Type B pancreatic cell (in vitro differentiated cells): ENCODE results near the gene RGS5. TPM values are rescaled to one million over a fixed set of nuclear protein-coding genes. Genes with fewer than 3 reads are reported as not detected.

ENCODE experiments used
- DNase-seq: peaks from one replicate; pipeline ENCODE4 v3.0.0; 2021; ENCODE audit warnings: mixed read lengths; ENCODE audit not compliant: unreplicated experiment; ENCODE audit errors: extremely low spot score
- H3K27ac Mint-ChIP-seq: 2 replicates; pipeline ENCODE4 v1.8.0; 2021; ENCODE audit warnings: mild to moderate bottlenecking, mixed read lengths
- H3K27me3 Mint-ChIP-seq: 2 replicates; pipeline ENCODE4 v1.8.0; 2021; ENCODE audit warnings: mixed read lengths
- H3K36me3 Mint-ChIP-seq: 2 replicates; pipeline ENCODE4 v1.8.0; 2021; ENCODE audit warnings: mixed read lengths
- H3K4me1 Mint-ChIP-seq: one replicate; pipeline ENCODE4 v1.8.0; 2021; ENCODE audit warnings: mixed read lengths; ENCODE audit not compliant: unreplicated experiment
- H3K4me3 Mint-ChIP-seq: 2 replicates; pipeline ENCODE4 v1.8.0; 2021; ENCODE audit warnings: mild to moderate bottlenecking, mixed read lengths
- H3K9me3 Mint-ChIP-seq: 2 replicates; pipeline ENCODE4 v1.8.0; 2021; ENCODE audit warnings: mixed read lengths
- CTCF ChIP-seq: fragments of 200-600 bp; sonication (generic); conservative IDR thresholded peaks from 2 replicates; pipeline ENCODE4 v1.5.0; 2021; ENCODE audit warnings: antibody characterized with exemption, mild to moderate bottlenecking
- total RNA-seq: library from RNA; stranded (reverse); gene quantifications from 2 replicates; pipeline ENCODE4 v1.2.1, GENCODE V29; 2021; ENCODE audit warnings: low replicate concordance

The RGS5 gene
- total RNA-seq, 1 donor from 2014 or later = 70.0 TPM

- Mint-ChIP-seq H3K36me3 (no peaks in the 10 kb centered on the region), H3K4me1 (no peaks in the 10 kb centered on the region), H3K27me3 (no peaks in the 10 kb centered on the region), H3K27ac (no peak overlapping the region), H3K9me3 (no peaks in the 10 kb centered on the region), H3K4me3 (no peak overlapping the region)
- no peak for TF ChIP-seq CTCF
- DNase-seq = no peak
These were observed 108.1 kb downstream of the RGS5 start for GRCh38 chr1:163094589-163094988.

- no peaks in the 10 kb centered on the region for H3K36me3 Mint-ChIP-seq
- TF ChIP-seq CTCF = no peak
- no peaks in the 10 kb centered on the region for H3K4me1 Mint-ChIP-seq
- no peaks in the 10 kb centered on the region for H3K9me3 Mint-ChIP-seq
- H3K27me3 Mint-ChIP-seq = no peaks in the 10 kb centered on the region
- no peak overlapping the region for H3K27ac Mint-ChIP-seq
- H3K4me3 Mint-ChIP-seq = no peak overlapping the region
- DNase-seq = no peak
These were observed 108.5 kb downstream of the RGS5 start for GRCh38 chr1:163094182-163094581.

- no peak for TF ChIP-seq CTCF
- Mint-ChIP-seq H3K27me3 (no peaks in the 10 kb centered on the region), H3K4me1 (no peaks in the 10 kb centered on the region), H3K4me3 (no peak overlapping the region), H3K9me3 (no peaks in the 10 kb centered on the region), H3K36me3 (no peaks in the 10 kb centered on the region), H3K27ac (no peak overlapping the region)
- DNase-seq = no peak
These were observed 109.1 kb downstream of the RGS5 start for GRCh38 chr1:163093579-163093978.

GRCh38 chr1:163093169-163093568 is 109.5 kb downstream of the RGS5 start:
- Mint-ChIP-seq H3K4me3 (no peak overlapping the region), H3K4me1 (no peaks in the 10 kb centered on the region), H3K27me3 (no peaks in the 10 kb centered on the region), H3K27ac (no peak overlapping the region), H3K36me3 (no peaks in the 10 kb centered on the region), H3K9me3 (no peaks in the 10 kb centered on the region)
- TF ChIP-seq CTCF = no peak
- DNase-seq = no peak

Other genes starting within 250 kb of the RGS5 start
- gene RGS4, start 133.6 kb downstream of the RGS5 start, total RNA-seq = 27.5 and 38.1 TPM in 2 replicates
- gene NUF2, start 119.0 kb upstream of the RGS5 start, total RNA-seq = 7.3 and 26.5 TPM in 2 replicates